Epidermal melanocyte (primary cell): ENCODE results near the gene TMEM134.

Experiments
- DNase-seq: peaks from one replicate; pipeline ENCODE4 v3.0.0; 2011; ENCODE audit warnings: low spot score; ENCODE audit not compliant: insufficient read length

The TMEM134 gene

DNA sequence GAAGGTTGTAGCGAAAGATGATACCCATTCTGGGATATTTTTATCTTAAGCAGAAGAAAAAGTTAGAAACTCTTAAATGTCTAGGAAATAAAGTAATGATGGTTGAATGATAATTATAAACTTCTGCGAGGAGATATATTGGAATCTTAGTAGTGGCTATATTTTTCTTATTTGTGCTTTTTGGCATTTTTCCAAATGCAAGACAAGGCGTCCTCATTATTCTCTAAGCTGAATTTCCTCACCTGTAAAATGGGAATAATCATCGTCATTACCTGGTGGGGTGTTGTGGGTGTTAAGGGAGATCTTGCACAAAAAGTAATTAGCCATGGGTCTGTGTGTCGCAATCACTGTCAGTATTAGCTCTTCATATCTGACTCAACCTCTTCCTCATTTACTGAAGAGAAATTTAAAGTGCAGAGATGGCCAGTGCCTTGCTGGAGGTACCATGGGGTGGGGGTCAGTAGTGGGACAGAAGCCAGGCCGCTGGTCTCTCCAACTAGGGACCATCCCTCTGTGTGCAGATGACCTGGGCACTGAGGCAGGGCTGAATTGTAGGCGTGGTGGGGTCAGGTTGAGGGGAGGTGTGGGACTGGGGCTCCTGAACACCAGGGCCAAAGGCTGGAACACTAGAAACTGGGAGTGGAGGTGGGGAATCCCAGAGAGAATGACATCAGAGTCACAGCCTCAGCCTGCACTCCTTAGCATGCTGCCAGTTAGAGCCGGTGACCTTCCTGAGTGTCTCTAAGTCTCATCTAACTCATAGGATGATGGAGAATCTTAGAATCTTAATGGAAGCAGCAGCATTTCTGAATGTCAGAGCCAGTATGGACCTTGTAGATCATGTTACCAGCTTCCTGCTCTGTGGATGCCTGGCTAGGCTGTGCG, 32.0 kb upstream of the TMEM134 start:
- no peak for DNase-seq

DNA sequence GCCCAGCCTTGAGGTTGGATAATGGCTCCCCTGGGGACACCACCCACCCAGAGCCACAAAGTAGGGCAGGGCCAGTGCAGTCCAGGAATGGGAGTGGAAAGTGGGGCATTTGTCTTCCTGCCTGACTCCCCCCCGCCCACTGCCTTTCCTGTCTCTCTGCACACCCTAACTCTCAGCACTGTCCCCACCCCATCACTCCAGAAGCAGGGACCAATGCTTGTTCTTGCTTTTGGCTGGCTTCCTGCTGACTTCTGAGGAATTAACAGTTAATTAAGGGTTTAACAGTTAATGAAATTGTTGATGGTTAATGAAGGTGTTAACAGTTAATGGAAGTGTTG, 31.4 kb upstream of the TMEM134 start:
- DNase-seq, result no peak

- no peak for DNase-seq
Observed at GRCh38 chr11:67499808-67500483, 30.9 kb upstream of the TMEM134 start.

- no peak for DNase-seq
Observed at GRCh38 chr11:67498544-67498972, 29.5 kb upstream of the TMEM134 start.

- no peak for DNase-seq
Observed at GRCh38 chr11:67497656-67498291, 28.7 kb upstream of the TMEM134 start.

DNA sequence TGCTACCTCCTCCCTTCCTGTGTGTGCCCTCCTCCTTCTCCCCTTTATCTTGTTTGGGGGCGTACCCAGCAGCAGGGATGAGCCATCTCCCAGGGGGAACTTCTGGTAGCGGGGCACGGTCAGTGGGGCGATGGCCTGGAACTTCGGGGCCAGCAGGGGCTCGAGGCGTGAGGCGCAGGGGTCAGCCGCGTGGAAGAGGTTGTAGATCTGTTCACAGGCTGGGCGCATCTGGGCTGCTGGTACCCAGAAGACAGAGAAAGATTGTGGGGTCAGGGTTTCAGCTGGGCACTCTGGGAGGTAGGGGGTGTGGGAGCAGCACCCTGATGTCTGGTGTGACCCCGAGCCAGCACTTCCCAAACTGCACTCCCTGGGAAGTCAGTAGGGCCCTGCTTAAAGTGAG, 27.1 kb upstream of the TMEM134 start:
- DNase-seq, result no peak

DNA sequence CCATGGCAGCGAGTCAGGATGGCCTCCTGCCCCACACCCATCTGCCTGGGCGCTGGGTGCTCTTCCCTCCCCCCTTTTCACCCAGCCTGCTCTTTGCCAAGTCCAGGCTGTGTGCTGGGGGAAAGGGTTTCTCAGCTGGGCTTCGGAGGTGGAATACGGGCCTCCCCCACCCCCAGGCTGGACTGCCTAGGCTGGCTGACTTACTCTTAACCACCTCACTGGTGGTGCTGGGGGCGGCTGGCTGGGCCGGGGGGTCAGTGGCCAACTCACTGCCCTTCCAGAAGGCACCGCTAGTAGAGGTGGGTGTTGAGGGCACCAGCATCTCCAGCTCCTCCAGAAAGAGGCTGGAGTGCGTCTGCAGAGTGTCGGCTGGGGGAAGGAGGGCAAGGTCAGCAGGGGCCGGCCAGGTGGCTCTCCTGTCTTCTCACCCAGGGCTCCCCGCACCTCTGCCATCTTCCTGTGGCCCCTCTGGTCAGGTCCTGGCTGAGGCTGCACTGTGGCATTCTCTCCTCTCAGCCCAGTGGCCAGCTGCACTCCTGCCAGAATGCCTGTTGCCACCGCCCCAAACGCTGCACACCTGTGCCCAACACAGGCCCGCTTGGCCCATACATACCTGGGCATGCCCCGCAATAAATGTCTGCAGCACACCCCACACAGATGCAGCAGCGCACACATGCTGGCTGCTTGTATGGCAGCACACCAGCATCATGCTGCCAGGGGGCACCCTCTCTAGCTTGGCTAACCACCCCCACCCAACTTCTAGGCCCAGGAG, 26.4 kb upstream of the TMEM134 start:
- DNase-seq, result no peak

- DNase-seq, result no peak
Observed at GRCh38 chr11:67494371-67495233, 25.6 kb upstream of the TMEM134 start.

DNA sequence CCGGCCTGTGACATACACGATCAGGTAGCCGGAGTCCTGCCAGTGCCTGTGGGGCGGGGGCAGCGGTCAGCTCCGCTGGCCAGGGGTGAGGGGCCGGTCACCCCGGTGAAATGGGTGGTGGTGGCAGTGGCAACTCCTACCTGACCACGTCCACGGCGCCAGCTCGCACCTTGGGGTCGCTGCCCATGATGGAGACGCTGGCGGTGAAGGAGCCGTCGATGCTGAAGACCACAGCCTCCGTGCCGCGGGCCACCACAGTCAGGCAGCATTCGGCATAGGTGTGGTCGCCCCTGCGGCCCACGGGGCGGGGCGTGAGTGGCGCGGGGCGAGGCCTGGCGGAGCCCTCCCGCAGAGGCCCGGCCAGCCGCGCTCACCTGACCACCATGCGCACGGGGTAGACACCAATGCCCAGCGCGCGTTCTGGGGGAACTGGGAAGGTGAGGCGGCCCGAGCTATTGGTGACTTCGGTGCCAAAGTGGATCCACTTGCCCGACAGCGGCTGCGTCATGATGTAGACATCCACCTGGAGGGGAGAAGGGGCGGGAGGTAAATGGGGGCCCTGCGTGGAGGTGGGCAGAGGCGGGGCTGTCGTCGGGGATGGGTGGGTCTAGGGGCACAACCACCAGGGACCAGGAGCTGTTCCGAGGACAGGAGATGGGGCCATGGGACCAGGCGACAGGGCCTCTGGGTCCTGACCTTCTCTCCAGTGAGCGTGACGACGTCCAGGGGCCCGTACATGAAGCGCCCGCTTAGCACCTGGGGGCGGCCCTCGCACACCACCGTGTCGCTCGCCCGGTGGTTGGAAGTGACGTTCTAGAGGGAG, 24.7 kb upstream of the TMEM134 start:
- no peak for DNase-seq

DNA sequence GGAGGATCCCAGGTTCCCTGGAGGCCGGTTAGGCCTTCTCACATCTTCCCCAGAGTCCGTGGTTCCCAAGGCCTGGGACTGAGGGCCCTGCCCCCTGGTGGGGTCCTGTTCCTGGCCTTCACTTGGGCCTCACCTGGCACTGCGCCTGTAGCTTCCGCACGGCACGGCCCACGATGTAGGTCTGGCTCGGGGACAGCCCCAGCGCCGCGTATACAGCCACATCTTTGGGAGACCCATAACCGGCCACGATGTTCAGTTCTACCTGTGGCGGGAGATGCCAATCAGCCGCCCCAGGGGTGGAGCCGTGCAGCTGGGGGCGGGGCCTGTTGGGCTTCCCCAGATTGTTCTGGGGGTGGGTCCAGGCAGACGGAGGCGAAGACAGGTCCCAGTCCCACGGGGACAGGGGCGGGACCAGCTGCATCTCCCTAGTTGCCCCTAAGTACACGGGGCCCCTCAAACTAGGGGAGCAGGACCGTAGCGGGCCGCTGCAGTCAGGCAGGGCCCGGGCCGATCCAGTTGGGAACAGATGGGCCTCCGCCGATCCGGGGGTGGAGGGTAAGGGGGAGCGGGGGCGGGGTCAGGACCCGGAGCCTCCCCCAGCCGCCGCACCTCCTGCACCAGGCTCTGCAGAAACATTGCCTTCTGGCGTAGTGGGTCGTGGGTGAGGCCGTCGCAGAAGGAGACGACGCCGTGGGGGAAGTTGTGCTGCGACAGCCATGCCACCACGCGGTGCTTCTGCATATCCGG, 23.9 kb upstream of the TMEM134 start:
- no peak for DNase-seq

DNA sequence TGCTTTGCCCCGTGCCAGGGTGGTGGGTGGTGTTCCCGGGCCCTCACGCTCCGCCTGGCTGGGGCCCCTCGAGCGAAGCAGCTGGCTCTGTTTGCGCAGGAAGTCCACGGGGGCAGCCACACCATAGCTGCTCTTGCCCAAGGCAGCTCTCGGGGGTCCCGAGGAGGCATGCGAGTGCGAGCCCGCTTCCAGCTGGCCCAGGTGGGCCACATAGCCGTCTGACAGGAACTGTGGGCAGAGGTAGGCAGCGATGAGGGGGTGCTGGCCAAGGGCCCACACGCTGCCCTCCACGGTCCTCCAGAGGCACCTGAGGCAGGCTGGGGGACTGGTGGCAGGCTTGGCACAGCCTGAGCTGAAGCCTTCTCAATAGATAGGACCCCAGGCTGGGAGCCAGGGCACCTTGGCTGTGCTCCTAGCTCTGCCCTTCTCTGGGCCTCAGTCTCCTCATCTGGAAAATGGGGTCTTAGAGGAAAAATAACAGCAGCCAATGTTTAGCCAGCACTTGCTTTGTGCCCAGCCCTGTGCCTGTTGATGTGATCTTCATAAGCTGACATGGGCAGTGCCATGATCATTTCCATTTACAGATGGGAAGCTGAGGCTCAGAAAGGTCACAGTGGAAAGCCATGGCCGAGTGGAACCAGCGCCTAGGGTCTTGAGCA, 23.1 kb upstream of the TMEM134 start:
- no peak for DNase-seq

DNA sequence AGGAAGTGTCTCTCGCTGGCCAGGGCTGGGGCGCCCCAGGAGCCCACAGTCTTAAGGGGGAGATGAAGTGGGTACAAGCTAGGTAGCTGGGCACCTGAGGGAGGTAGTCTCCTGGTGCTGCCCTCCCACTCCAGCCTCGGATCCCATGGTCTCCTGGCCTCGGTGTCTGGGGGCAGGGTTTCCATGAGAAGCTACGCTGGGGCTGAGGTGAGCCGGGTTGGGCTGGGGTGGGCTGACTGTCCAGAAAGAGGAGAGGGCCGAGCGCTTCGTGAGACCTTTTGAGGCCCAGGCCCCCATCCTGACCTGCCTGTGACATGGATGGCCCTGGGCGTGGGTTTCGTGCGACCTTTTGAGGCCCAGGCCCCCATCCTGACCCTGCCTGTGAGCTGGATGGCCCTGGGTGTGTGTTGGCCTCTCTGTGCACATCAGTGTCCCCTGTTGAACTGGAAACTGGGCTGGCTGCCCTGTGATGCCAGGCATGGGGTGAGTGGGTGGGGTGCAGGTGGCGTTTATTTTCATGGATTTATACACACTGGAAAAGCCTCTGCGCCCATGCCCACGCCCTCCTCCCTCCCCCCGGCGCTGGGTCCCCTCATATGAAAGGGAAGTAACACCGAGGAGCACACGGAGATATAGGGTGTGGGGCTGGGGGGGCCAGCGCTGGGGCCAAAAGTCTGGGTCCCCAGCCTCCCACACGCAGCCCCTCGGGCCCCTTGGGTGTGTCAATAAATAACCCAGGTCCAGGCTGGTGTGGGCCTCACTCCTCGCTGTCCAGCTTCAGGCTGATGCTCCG, 22.4 kb upstream of the TMEM134 start:
- DNase-seq, result no peak

DNA sequence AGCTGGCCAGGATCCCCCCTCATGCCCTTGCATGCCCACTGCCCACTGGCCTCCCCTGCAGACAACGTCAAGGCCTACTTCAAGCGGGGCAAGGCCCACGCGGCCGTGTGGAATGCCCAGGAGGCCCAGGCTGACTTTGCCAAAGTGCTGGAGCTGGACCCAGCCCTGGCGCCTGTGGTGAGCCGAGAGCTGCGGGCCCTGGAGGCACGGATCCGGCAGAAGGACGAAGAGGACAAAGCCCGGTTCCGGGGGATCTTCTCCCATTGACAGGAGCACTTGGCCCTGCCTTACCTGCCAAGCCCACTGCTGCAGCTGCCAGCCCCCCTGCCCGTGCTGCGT, 21.6 kb upstream of the TMEM134 start:
- no peak for DNase-seq

DNA sequence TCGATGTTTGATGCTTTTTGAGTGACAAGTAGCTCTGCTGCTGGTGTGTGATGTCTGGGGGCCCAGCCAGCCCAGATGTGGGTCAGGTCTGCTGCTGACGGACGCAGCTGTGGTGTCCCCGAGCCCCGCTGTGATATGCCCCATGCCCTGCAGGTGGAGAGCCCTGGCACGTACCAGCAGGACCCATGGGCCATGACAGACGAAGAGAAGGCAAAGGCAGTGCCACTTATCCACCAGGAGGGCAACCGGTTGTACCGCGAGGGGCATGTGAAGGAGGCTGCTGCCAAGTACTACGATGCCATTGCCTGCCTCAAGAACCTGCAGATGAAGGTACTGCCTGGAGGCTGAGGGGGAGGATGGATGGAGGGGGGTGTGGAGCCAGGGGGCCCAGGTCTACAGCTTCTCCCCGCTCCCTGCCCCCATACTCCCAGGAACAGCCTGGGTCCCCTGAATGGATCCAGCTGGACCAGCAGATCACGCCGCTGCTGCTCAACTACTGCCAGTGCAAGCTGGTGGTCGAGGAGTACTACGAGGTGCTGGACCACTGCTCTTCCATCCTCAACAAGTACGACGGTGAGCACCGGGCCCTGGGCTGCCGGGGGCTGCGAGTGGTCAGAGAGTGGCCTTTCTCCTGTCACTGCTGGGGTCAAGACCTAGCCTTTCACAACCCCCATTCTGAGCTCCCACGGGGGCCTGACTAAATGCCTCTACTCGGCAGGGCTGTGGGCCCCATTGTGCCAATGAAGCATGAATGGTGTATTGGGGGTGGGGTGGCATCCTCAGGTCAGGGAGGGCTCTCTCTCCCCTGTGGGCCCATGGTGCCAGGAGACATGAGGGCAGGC, 21.1 kb upstream of the TMEM134 start:
- no peak for DNase-seq

- DNase-seq, result no peak
Observed at GRCh38 chr11:67489203-67489884, 20.3 kb upstream of the TMEM134 start.

DNA sequence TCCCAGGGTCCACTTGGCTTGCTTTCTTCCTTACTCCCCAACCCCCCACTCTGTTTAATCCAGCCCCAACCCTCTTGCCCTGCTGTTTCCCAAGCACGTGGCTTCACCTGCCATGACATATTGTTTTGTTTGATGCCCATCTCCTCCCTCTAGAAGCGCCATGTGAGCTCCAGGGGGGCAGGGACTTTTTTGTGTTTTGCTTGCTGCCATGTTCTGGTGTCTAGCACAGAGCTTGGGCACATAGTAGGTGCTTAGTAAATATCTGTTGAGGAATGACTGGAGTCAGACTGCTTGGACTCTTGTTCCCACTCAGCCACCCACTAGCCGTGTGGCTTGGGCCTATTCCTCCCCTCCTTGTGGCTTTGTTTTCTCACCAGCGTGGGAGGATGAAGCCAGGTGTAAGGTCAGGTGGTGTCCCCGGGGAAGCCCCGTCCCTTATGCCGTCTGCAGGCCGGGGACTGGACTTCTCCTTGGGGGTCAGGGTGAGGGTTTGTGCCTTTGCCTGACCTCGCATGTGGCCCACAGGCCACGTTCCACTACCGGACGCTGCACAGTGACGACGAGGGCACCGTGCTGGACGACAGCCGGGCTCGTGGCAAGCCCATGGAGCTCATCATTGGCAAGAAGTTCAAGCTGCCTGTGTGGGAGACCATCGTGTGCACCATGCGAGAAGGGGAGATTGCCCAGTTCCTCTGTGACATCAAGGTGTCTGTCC, 17.6 kb upstream of the TMEM134 start:
- peak; percentile 7 for DNase-seq
